GM21723 (cell line): ENCODE results near the gene AEBP1.

ENCODE experiments used
- ATAC-seq: cut with Tn5 transposase; IDR thresholded peaks from one replicate; pipeline ENCODE4 v1.9.1; 2021; ENCODE audit warnings: mild to moderate bottlenecking, moderate library complexity; ENCODE audit not compliant: unreplicated experiment

AEBP1 gene

GRCh38 chr7:44103923-44104859 lies at the start of gene AEBP1:
Gene AEBP1 (plus strand): TSS chr7:44104345. CDS start chr7:44104666, 321 bp downstream.
- no peak for ATAC-seq

GRCh38 chr7:44056681-44057080 lies 47.5 kb upstream of the AEBP1 start:
- no peak for ATAC-seq

- ATAC-seq: no peak
These were observed 46.8 kb upstream of the AEBP1 start for GRCh38 chr7:44057181-44057848.

- ATAC-seq: peak; percentile 44
These were observed 46.0 kb upstream of the AEBP1 start for GRCh38 chr7:44057849-44058758.

GRCh38 chr7:44058759-44059218 lies 45.4 kb upstream of the AEBP1 start:
- peak; percentile 19 for ATAC-seq

GRCh38 chr7:44059219-44060090 lies 44.7 kb upstream of the AEBP1 start:
- ATAC-seq: peak; percentile 53

- no peak for ATAC-seq
These were observed 43.8 kb upstream of the AEBP1 start for GRCh38 chr7:44060091-44060947.

GRCh38 chr7:44060948-44061644 lies 43.0 kb upstream of the AEBP1 start:
- ATAC-seq: no peak

GRCh38 chr7:44061645-44062179 lies 42.4 kb upstream of the AEBP1 start:
- no peak for ATAC-seq

GRCh38 chr7:44062180-44062902 lies 41.8 kb upstream of the AEBP1 start:
- no peak for ATAC-seq

- ATAC-seq: no peak
These were observed 41.2 kb upstream of the AEBP1 start for GRCh38 chr7:44062903-44063295.

- ATAC-seq: no peak
These were observed 40.6 kb upstream of the AEBP1 start for GRCh38 chr7:44063547-44063893.

GRCh38 chr7:44063894-44064651 lies 40.1 kb upstream of the AEBP1 start:
- no peak for ATAC-seq

- no peak for ATAC-seq
These were observed 39.2 kb upstream of the AEBP1 start for GRCh38 chr7:44064791-44065430.

GRCh38 chr7:44065431-44066110 lies 38.6 kb upstream of the AEBP1 start, which contains the start of gene PGAM2:
Gene PGAM2 (minus strand): TSS chr7:44065567. CDS start chr7:44065529, 38 bp downstream.
- no peak for ATAC-seq

GRCh38 chr7:44066111-44066460 lies 38.1 kb upstream of the AEBP1 start:
- ATAC-seq: no peak
